Measurements from ENCODE around the gene GRIN2D. TPM values are rescaled to one million over a fixed set of nuclear protein-coding genes. Genes with fewer than 3 reads are reported as not detected.

Gene GRIN2D
- total and polyA plus RNA-seq, 2 of the 8 experiments (the other 6 are each of a cell fraction or from before 2014, with no cell fraction given), result 2.2 to 12.4 TPM

GRCh38 chr19:48390188-48391099 is 3.0 kb upstream of the GRIN2D start (continued):
- TF ChIP-seq JUND (IDR thresholded peaks at IDR 0.05; ENCODE audit: low read length), result no peak
- peak; percentile 20; the same call in 1 of the 2 replicates for TF ChIP-seq TBP (IDR thresholded peaks at IDR 0.05; ENCODE audit: low read depth, low read length)

All from H1 (cell line).